Measurements from ENCODE around the gene TEAD3.

TEAD3 gene

GRCh38 chr6:35487658-35488516 lies 9.0 kb downstream of the TEAD3 start:
- H3K4me2 ChIP-seq (ENCODE audit: low read length): no peak overlapping the region
- H3K4me1 ChIP-seq: peaks cover 49% of the 10 kb centered on the region
- no peaks in the 10 kb centered on the region for H3K79me2 ChIP-seq
- H3K27me3 ChIP-seq (ENCODE audit: control insufficient read depth, insufficient read depth, low read length): no peaks in the 10 kb centered on the region
- H3K27ac ChIP-seq: peak overlapping the region; percentile 58
- H3K36me3 ChIP-seq (ENCODE audit: control insufficient read depth, insufficient read depth, low read length): no peaks in the 10 kb centered on the region
- no peaks in the 10 kb centered on the region for H3K9me3 ChIP-seq (ENCODE audit: control insufficient read depth, low read length)
- H3K9ac ChIP-seq: no peak overlapping the region
- TF ChIP-seq CTCF (IDR thresholded peaks at IDR 0.05): no peak
- H3K4me3 ChIP-seq (ENCODE audit: low read depth, low read length): no peak overlapping the region
- H2AFZ ChIP-seq: no peak overlapping the region

GRCh38 chr6:35486005-35486925 lies 10.6 kb downstream of the TEAD3 start:
- H3K79me2 ChIP-seq: no peaks in the 10 kb centered on the region
- peak overlapping the region; percentile 83 for H3K27ac ChIP-seq
- H2AFZ ChIP-seq: peak overlapping the region; percentile 78
- no peak overlapping the region for H3K9ac ChIP-seq
- TF ChIP-seq CTCF (IDR thresholded peaks at IDR 0.05): no peak
- no peaks in the 10 kb centered on the region for H3K9me3 ChIP-seq (ENCODE audit: control insufficient read depth, low read length)
- no peaks in the 10 kb centered on the region for H3K27me3 ChIP-seq (ENCODE audit: control insufficient read depth, insufficient read depth, low read length)
- H3K4me1 ChIP-seq: peaks cover 33% of the 10 kb centered on the region
- H3K36me3 ChIP-seq (ENCODE audit: control insufficient read depth, insufficient read depth, low read length): no peaks in the 10 kb centered on the region
- H3K4me3 ChIP-seq (ENCODE audit: low read depth, low read length): peak overlapping the region; percentile 25
- H3K4me2 ChIP-seq (ENCODE audit: low read length): peak overlapping the region; percentile 55

GRCh38 chr6:35485402-35485877 lies 11.4 kb downstream of the TEAD3 start:
- H3K36me3 ChIP-seq (ENCODE audit: control insufficient read depth, insufficient read depth, low read length): no peaks in the 10 kb centered on the region
- H3K4me2 ChIP-seq (ENCODE audit: low read length): peak overlapping the region; percentile 55
- H3K9ac ChIP-seq: no peak overlapping the region
- H3K9me3 ChIP-seq (ENCODE audit: control insufficient read depth, low read length): no peaks in the 10 kb centered on the region
- H3K27me3 ChIP-seq (ENCODE audit: control insufficient read depth, insufficient read depth, low read length): no peaks in the 10 kb centered on the region
- TF ChIP-seq CTCF (IDR thresholded peaks at IDR 0.05): no peak
- H3K4me3 ChIP-seq (ENCODE audit: low read depth, low read length): peak overlapping the region; percentile 25
- H3K4me1 ChIP-seq: peaks cover 26% of the 10 kb centered on the region
- no peaks in the 10 kb centered on the region for H3K79me2 ChIP-seq
- peak overlapping the region; percentile 83 for H3K27ac ChIP-seq
- H2AFZ ChIP-seq: peak overlapping the region; percentile 78

GRCh38 chr6:35484921-35485392 lies 11.9 kb downstream of the TEAD3 start:
- Histone ChIP-seq H2AFZ (no peak overlapping the region), H3K9me3 (ENCODE audit: control insufficient read depth, low read length) (no peaks in the 10 kb centered on the region), H3K27me3 (ENCODE audit: control insufficient read depth, insufficient read depth, low read length) (no peaks in the 10 kb centered on the region), H3K4me1 (peaks cover 24% of the 10 kb centered on the region), H3K4me2 (ENCODE audit: low read length) (no peak overlapping the region), H3K36me3 (ENCODE audit: control insufficient read depth, insufficient read depth, low read length) (no peaks in the 10 kb centered on the region), H3K27ac (no peak overlapping the region), H3K9ac (no peak overlapping the region), H3K4me3 (ENCODE audit: low read depth, low read length) (no peak overlapping the region), H3K79me2 (no peaks in the 10 kb centered on the region)
- TF ChIP-seq CTCF (IDR thresholded peaks at IDR 0.05): no peak
